ENCODE measurements around the gene RASSF1.

Gene RASSF1

DNA sequence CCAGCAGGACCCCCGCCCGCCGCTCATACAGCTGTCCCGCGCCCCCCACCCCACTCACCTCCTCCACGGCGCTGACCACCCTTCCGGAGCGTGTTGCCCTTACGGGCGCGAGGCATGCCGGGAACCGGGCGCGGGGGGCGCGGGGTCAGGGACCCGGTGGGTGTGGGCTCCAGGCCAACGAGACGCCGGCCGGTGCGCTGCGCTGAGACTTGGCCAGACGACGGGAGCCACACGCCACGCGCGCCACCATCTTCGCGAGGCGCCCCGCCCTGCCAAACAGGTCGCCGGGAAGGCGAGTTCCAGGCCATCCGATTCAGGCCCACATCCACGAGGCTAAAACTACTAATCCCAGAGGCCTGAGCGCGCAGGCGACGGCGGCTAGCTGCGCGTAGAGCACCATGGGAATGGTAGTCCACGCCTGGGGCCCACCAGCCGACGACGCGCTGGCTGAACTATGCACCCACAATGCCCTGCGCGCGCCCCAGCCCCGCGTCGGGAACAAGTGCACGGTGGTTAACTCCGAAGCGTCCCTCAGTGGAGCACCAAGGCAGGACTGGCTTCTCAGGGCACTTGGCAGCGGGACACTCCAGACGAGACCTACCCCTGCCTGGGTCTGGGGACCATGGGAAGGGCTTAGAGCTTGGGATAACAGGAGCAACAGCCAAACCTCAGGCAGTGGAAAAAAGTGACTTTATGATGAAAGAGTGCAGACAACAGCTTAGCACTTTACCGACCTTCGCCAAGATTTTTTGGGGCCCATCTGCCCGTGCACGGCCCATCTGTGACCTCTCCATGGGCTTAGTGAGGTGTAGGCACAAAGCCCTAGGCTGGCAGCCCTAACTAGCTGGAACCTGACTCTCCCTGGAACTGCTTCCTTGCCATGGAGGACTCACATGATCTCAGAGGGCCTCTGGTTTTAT, 48.2 kb downstream of the RASSF1 start, which contains the start of gene IFRD2:
Gene IFRD2, minus strand, starts transcription at position 271 of the 920 bp plus-strand sequence. Its CDS starts 155 bp downstream, at position 116.
- H2AFZ ChIP-seq (ENCODE audit: low read depth): peak within 1 kb of the TSS; percentile 61; the same call in 1 of the 2 replicates
- H3K27ac ChIP-seq: peak within 1 kb of the TSS; percentile 74
- no peaks in the 10 kb centered on the region for H3K36me3 ChIP-seq (ENCODE audit: insufficient read depth)
- peaks cover 17% of the 10 kb centered on the region for H3K79me2 ChIP-seq (ENCODE audit: insufficient read depth, low read depth)
- peaks cover 7% of the 10 kb centered on the region for H3K4me1 ChIP-seq (ENCODE audit: low read depth, poor library complexity, severe bottlenecking)
- H3K27me3 ChIP-seq (ENCODE audit: insufficient read depth, low read depth): no peaks in the 10 kb centered on the region
- peak within 1 kb of the TSS; percentile 26 for H3K4me3 ChIP-seq (IDR thresholded peaks at IDR 0.05; ENCODE audit: insufficient read depth, low read depth, low read length)
- peak within 1 kb of the TSS; percentile 96 for H3K9ac ChIP-seq
- H4K20me1 ChIP-seq (ENCODE audit: insufficient read depth): no peaks in the 10 kb centered on the region
- TF ChIP-seq, protein P1, sequence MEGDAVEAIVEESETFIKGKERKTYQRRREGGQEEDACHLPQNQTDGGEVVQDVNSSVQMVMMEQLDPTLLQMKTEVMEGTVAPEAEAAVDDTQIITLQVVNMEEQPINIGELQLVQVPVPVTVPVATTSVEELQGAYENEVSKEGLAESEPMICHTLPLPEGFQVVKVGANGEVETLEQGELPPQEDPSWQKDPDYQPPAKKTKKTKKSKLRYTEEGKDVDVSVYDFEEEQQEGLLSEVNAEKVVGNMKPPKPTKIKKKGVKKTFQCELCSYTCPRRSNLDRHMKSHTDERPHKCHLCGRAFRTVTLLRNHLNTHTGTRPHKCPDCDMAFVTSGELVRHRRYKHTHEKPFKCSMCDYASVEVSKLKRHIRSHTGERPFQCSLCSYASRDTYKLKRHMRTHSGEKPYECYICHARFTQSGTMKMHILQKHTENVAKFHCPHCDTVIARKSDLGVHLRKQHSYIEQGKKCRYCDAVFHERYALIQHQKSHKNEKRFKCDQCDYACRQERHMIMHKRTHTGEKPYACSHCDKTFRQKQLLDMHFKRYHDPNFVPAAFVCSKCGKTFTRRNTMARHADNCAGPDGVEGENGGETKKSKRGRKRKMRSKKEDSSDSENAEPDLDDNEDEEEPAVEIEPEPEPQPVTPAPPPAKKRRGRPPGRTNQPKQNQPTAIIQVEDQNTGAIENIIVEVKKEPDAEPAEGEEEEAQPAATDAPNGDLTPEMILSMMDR (conservative IDR thresholded peaks at IDR 0.05; ENCODE audit: low read depth, low read length): no peak
- H3K4me2 ChIP-seq: peak within 1 kb of the TSS; percentile 84

DNA sequence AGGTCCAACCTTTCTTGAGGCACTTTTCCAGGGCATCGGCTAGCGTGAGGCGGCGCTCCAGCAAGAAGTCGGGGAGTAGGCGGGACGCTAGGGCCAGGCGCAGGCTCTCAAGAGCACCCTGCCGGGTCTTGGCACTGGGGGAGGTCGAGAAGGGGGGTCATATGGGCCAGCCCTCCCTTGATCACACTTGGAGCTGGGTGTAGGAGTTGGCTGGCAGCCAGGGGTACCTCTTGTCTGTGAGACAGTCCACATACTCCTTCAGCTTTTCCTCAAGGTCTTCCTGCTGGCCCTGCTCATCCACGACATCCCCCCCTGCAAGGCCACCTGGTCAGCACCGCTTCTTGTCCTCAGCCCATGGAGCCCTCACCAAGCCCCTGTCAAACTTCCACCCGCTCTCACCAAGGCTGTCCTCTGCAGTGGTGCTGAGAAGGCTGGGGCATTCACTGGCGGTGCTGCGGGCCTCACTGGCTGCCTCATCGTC, 50.4 kb downstream of the RASSF1 start:
- TF ChIP-seq, protein P1 (conservative IDR thresholded peaks at IDR 0.05; ENCODE audit: low read depth, low read length): no peak
- H3K36me3 ChIP-seq (ENCODE audit: insufficient read depth): no peaks in the 10 kb centered on the region
- no peak overlapping the region for H3K27ac ChIP-seq
- H3K79me2 ChIP-seq (ENCODE audit: insufficient read depth, low read depth): peaks cover 17% of the 10 kb centered on the region
- no peak overlapping the region for H2AFZ ChIP-seq (ENCODE audit: low read depth)
- H3K9ac ChIP-seq: no peak overlapping the region
- no peaks in the 10 kb centered on the region for H4K20me1 ChIP-seq (ENCODE audit: insufficient read depth)
- H3K27me3 ChIP-seq (ENCODE audit: insufficient read depth, low read depth): no peaks in the 10 kb centered on the region
- no peak overlapping the region for H3K4me3 ChIP-seq (IDR thresholded peaks at IDR 0.05; ENCODE audit: insufficient read depth, low read depth, low read length)
- no peak overlapping the region for H3K4me2 ChIP-seq
- H3K4me1 ChIP-seq (ENCODE audit: low read depth, poor library complexity, severe bottlenecking): peaks cover 7% of the 10 kb centered on the region

DNA sequence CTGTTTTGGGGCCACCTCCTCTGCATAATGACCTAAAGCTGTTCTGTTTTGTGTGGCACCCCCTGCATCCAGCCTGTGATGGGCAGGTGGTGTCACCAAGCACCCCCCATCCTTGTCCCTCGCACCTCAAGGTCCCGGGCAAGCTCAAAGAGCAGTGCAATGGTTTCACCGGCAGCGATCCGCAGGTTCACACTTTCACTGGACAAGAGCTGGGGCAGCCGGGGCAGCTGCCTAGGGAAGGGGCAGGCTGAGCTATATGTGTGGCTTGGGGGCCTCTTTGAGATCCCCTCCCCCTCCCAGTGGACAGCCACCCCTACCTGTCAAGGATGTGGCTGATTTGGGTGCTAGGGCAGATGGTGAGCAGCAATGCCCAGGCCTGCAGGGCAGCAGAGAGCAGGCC, 51.5 kb downstream of the RASSF1 start:
- Histone ChIP-seq H3K4me2 (no peak overlapping the region), H3K27ac (no peak overlapping the region), H3K79me2 (ENCODE audit: insufficient read depth, low read depth) (peaks cover 17% of the 10 kb centered on the region), H3K4me3 (IDR thresholded peaks at IDR 0.05; ENCODE audit: insufficient read depth, low read depth, low read length) (no peak overlapping the region), H4K20me1 (ENCODE audit: insufficient read depth) (no peaks in the 10 kb centered on the region), H3K27me3 (ENCODE audit: insufficient read depth, low read depth) (no peaks in the 10 kb centered on the region), H3K36me3 (ENCODE audit: insufficient read depth) (no peaks in the 10 kb centered on the region), H3K9ac (no peak overlapping the region), H3K4me1 (ENCODE audit: low read depth, poor library complexity, severe bottlenecking) (peaks cover 7% of the 10 kb centered on the region), H2AFZ (ENCODE audit: low read depth) (no peak overlapping the region)
- TF ChIP-seq, protein P1 (conservative IDR thresholded peaks at IDR 0.05; ENCODE audit: low read depth, low read length): no peak

DNA sequence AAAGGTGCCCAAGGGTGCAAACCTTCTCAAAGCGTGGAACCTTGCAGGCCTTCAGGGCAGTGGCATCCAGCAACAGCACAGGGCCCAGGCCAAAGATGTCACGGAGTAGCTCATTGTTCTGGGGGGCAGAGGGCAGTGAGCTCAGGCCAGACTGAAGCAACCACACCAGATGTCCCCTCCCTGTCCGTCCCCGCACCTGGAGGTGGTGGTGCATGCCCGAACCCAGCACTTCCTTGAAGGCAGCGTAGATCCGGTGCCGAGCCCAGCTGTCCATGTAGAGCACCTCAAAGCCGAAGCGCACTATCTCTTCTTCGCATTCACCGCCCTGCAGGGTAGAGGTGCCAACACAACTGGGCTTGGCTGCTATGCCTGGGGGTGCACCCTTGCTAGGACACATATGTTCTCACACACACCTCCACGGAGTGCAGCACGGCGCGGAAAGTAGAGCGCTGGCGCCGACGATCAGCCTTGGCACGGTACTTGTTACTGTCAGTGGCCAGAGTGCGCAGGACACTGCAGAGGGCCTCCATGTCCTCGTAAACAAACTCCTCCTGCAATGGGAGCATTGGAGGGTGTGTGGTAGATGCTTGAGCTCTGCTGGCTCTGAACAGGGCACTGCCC, 52.1 kb downstream of the RASSF1 start:
- H2AFZ ChIP-seq (ENCODE audit: low read depth): no peak overlapping the region
- no peak overlapping the region for H3K4me3 ChIP-seq (IDR thresholded peaks at IDR 0.05; ENCODE audit: insufficient read depth, low read depth, low read length)
- no peaks in the 10 kb centered on the region for H3K36me3 ChIP-seq (ENCODE audit: insufficient read depth)
- no peaks in the 10 kb centered on the region for H4K20me1 ChIP-seq (ENCODE audit: insufficient read depth)
- no peak overlapping the region for H3K27ac ChIP-seq
- no peak overlapping the region for H3K9ac ChIP-seq
- no peak overlapping the region for H3K4me2 ChIP-seq
- TF ChIP-seq, protein P1 (conservative IDR thresholded peaks at IDR 0.05; ENCODE audit: low read depth, low read length): no peak
- peaks cover 17% of the 10 kb centered on the region for H3K79me2 ChIP-seq (ENCODE audit: insufficient read depth, low read depth)
- peaks cover 7% of the 10 kb centered on the region for H3K4me1 ChIP-seq (ENCODE audit: low read depth, poor library complexity, severe bottlenecking)
- H3K27me3 ChIP-seq (ENCODE audit: insufficient read depth, low read depth): no peaks in the 10 kb centered on the region
